GM04503 (cell line): ENCODE data around the gene POU2F1.

Experiments used
- DNase-seq: peaks from one replicate; pipeline ENCODE4 v3.0.0-alpha.2; 2012; ENCODE audit warnings: low read depth

POU2F1 gene

DNA sequence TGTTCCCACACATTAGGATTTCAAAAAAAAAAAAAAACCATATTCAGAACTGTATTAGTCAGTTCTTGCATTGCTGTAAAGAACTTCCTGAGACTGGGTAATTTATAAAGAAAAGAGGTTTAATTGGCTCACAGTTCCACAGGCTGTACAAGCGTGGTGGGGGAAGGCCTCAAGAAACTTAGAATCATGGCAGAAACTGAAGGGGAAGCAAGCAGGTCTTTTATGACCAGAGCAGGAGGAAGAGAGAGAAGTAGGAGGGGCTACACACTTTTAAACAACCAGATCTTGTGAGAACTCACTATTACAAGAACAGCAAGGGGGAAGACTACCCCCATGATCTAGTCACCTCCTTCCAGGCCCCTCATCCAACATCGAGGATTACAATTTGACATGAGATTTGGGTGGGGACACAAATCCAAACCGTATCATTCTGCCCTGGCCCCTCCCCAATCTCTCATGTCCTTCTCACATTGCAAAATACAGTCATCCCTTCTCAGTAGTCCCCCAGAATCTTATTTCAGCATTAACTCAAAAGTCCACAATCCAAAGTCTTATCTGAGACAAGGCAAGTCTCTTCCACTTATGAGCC is 51.8 kb downstream of the POU2F1 start:
- DNase-seq, result no peak

GRCh38 chr1:167273027-167273800 is 52.5 kb downstream of the POU2F1 start:
- DNase-seq, result peak; percentile 22

DNA sequence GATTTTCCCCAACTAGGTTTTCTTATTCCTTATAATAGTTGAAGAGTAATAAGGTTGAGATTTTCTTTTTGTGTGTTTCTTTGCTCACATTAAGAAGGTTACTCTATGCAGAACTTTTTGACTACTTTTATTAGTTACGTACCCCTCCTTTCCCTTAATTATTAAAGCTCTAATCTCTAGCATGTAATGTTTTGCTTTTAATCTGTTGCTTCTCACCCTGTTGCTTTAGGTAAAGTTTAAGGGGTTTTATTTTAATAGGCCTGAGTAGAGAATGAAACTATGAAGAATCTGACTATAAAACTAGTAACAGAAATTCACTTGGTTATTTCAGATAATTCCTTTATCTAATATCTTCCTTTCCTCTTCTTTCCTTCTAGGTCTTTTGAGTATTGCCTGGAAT is 53.4 kb downstream of the POU2F1 start:
- DNase-seq, result no peak

- no peak for DNase-seq
Observed at GRCh38 chr1:167276969-167277368, 56.3 kb downstream of the POU2F1 start.

DNA sequence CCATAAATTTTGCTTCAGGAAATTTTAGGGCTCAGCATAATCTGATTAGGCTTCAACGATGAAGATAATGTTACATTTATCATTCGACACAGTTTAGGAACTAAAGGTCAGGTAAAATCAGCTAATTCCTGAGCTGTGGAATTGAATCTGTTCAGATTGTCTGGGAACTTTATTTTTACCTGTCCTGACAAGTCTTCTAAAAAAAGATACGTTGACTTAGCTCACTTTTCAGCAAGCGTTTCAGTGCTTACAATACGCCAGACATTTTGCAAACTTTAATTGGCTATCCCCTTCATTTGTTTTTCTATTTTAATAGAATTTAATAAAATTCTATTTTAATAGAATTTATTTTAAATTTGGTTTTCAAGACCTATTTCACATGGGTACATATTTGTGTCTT is 57.8 kb downstream of the POU2F1 start:
- no peak for DNase-seq

GRCh38 chr1:167280912-167281311 is 60.2 kb downstream of the POU2F1 start:
- DNase-seq, result no peak

DNA sequence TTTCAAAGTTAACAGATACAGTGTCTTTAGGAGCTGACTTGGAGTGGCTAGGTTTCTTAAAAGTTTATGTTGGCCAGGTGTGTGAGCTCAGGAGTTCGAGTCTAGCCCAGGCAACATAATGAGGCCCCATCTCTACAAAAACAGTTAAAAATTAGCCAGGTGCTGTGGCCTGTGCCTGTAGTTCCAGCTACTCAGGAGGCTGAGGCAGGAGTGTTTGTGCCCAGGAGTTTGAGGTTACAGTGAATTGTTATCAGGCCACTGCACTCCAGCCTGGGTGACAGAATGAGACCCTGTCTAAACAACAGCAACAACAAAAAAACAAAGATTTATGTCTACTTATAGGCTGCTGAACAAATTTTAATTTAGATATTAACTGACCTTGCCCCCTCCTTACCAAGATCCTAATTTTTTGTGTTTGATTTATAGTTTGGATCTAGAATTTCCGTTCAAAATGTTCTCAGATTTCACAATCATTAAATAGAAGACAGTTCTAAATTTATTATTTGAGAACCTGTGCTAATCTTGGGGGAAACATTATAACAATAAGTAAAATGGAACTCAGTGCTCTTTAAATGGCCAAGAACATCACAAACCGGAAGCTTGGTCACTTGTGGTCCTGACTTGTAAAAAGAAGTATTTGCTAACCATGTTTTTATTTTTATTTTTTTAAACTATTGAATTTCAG is 67.8 kb downstream of the POU2F1 start:
- DNase-seq, result no peak

- no peak for DNase-seq
Observed at GRCh38 chr1:167289075-167289442, 68.4 kb downstream of the POU2F1 start.

- DNase-seq, result no peak
Observed at GRCh38 chr1:167289966-167290365, 69.3 kb downstream of the POU2F1 start.

DNA sequence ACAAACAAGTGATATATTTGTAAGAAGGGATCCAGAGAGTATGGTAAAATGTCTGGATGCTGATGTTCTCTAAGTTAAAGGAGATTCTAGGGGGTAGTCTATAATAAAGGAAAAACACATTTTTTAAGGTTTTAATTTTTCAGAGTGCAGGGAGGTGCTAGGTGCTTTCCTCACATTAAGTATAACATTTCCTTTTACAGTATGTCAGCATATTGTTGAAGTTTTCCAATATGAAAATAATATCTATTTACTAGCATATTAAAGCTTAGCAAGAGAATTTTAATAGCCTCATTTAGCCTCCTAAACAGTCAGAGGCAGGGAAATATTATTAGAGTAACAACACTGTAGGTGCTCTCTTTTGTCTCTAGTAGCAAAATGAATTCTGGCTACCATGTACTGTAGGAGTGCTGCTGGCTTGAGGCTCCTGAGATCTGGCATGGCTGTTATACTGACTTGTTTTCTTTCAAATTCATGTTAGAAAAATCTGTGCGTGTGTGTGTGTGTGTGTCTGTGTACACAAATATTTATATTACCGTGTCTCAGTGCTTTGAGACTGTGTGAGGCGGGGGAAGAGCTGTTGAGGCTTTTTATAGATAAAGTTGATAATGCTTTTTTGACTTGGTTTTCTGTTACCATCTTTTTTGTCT is 71.0 kb downstream of the POU2F1 start:
- no peak for DNase-seq

- DNase-seq, result no peak
Observed at GRCh38 chr1:167292216-167292615, 71.5 kb downstream of the POU2F1 start.

DNA sequence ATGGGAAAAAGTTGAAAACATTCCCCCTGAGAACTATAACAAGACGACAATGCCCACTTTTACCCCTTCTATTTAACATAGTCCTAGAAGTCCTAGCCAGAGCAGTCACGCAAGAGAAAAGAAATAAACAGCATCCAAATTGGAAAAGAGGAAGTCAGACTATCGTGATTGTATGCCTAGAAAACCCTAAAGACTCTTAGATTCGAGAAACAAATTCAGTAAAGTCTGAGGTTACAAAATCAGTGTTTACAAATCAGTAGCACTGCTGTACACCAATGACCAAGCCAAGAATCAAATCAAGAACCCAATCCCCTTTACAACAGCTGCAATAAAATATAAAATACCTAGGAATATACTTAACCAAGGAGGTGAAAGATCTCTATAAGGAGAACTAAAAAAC is 72.4 kb downstream of the POU2F1 start:
- DNase-seq, result no peak

DNA sequence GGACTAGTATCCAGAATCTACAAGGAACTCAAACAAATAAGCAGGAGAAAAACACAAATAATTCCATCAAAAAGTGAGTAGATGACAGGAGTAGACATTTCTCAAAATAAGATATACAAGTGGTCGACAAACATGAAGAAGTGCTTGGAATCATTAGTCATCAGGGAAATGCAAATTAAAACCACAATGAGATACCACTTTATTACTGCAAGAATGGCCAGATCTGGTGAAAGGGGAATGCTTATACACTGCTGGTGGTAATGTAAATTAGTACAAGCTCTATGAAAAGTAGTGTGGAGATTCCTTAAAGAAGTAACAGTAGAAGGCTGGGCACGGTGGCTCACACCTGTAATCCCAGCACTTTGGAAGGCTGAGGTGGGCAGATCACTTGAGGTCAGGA is 73.8 kb downstream of the POU2F1 start:
- DNase-seq, result no peak

DNA sequence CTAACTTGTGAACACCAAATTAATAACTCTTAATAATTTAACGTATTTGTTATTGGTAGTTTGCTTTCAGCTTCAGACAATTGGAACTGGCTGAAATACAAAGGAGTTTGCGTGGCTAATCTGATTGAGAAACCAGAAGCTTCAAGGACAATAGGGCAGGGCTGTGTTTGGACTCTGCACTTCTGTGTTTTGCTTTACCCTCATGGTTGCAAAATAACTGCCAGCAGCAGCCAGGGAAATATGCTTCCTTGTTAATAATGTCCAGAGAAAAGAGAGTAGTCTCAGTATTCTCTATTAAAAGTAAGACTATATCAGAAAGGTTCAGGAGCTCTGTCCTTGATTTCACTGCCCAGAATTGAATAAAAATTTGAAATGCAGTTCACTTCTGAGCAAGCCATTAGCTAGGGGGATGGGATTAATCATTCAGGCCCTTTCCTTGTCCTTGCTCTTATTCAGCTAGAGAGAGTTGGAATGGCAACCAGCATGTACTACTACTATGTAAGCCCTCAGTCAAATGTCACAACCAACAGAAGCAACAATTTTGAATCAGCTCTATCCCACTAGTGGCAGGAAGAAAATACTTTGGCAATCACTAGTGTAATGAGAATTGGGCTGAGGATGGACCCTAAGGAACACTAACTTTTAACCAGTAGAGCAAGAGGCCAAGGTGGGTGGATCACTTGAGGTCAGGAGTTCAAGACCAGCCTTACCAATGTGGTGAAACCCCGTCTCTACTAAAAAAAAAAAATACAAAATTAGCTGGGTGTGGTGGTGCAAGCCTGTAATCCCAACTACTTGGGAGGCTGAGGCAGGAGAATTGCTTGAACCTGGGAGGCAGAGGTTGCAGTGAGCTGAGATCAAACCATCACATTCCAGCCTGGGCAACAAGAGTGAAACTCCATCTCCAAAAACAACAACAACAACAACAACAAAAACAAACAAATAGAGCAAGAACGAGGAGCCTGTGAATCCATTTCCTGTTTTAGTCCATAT is 76.8 kb downstream of the POU2F1 start:
- peak; percentile 3 for DNase-seq

- no peak for DNase-seq
Observed at GRCh38 chr1:167298325-167298724, 77.6 kb downstream of the POU2F1 start.

DNA sequence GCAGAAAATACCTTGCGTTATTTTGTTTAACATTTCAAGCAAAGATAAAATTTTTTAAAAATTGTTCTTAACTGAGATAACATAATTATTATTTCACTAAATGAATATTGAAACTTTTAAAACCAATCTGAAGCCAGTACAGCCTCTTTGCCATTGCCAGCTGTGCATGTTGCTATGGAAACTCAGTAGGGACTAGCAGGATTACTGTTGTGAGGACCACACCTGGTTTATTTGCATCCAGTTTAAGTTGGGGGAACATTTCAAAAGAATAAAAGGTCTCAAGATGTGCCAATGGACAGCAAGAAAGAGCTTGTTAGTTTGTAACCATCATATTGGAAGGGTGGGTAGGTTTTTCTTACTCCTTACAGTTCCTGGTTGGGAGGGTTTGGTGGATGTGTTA is 80.7 kb downstream of the POU2F1 start:
- no peak for DNase-seq

- no peak for DNase-seq
Observed at GRCh38 chr1:167304165-167304564, 83.5 kb downstream of the POU2F1 start.

DNA sequence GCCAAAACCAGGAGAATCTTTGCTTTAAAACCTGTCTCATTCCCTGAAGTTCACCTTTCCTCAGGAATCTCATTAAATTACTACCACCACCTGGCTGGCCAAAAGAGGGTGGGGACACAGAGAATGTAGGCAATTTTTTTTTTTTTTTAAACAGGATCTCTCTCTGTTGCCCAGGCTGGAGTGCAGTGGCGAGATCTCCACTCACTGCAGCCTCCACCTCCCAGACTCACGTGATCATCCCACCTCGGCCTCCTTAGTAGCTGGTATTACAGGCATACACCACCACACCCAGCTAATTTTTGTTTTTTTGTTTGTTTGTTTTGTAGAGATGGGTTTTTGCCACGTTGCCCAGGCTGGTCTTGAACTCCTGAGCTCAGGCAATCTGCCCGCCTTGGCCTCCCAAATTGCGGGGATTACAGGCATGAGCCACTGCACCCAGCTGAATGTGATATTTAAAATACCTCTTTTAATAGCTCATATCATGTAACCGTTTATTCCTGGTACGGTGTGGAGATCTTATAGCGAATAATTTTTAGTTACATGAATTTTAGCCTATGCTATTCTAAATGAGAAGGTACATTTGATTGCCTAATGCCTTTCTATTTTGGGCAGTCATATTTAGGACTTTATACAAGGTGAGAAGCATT is 84.5 kb downstream of the POU2F1 start:
- no peak for DNase-seq

DNA sequence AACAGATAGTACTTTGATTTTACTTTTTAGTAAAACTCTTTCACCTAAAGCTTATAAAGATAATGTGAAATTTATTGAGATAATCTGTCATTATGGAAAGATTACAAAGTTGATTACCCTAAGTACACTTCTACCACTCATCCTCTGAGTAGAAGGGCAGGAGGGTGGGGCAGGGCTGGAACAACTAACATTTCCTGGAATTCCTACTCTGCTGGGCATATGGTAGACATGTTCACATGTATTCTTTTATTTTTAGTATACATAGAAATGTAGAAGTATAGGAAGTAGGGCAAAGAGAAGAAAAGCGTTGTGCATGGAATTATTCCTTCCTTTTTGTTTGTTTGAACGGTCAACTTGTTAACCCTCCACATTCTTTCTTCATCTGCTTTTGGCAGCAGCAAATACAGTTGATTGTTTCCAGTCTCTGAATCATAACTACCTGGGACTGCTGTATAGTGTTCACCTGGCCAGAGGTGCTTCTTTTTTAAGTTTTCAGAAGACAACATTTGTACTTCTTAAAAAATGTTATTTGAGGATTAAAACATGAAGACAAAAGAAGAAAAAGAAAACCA is 85.1 kb downstream of the POU2F1 start:
- DNase-seq, result no peak

- no peak for DNase-seq
Observed at GRCh38 chr1:167310732-167311131, 90.0 kb downstream of the POU2F1 start.

DNA sequence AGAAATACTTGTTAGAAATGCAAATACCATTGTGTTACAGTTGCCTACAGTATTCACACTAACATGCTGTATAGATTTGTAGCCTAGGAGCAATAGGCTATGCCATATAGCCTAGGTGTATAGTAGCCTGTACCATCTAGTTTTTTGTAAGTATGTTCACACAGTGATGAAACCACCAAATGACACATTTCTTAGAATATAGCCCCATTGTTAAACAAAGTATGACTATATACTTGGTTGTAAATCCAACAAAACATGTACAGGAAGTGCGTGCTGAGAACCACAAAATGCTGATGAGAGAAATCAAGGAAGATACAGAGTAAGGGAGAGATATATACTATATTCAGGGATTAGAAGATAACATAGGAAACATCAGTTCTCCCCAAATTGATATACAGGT is 92.2 kb downstream of the POU2F1 start:
- DNase-seq, result no peak
